Stimulated activated CD4-positive, alpha-beta T cell treated with anti-CD3 and anti-CD28 coated beads, Interleukin-12 subunit alpha, Interleukin-12 subunit beta, amount 100 ng/mL, for 4 hours (primary cell): Measurements from ENCODE around the gene EGLN1.

Source experiments
- DNase-seq: peaks from one replicate; pipeline ENCODE4 v3.0.0-alpha.2; 2020

EGLN1 gene

DNA sequence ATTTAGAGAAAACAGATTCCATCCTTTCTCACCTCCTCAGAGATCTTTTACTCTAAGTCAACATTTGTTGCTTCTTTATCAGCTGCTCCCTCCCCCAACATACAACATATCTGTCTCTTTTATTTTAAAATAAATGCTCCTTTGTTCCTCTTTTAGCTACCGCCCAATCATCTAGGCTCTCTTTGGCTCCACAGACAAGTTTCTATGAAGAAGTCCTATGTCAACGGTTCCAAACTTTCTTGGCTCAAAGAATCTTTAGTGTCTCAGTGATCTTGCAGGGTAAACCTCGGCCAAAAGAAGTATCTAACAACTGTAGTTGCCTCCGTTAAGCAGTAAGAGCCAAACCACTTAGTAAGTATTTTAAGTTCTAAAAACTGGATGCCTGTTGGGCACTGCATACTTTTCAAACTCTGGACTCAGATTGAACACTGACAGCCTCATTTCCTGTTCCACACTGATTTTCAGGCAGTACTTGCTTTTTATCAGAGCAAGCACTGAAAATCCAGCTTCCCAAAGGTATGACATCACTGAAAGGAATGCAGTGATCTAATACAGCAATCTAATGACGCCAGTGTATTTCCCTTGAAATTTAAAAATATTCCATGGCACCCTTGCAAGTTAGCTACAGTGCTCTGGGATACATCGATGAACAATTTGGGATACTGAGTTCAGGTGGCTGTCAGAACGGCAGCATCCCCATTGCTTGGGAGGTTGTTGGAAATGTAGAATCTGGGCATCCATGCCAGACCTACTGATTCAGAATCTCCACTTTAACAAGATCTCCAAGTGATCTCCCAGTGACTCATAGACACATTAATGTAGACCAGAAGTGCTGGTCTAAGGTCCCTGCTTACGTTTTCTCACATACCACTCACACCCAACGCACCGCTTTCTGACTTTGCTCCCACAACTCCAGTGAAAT, 26.8 kb downstream of the EGLN1 start:
- DNase-seq, result no peak

DNA sequence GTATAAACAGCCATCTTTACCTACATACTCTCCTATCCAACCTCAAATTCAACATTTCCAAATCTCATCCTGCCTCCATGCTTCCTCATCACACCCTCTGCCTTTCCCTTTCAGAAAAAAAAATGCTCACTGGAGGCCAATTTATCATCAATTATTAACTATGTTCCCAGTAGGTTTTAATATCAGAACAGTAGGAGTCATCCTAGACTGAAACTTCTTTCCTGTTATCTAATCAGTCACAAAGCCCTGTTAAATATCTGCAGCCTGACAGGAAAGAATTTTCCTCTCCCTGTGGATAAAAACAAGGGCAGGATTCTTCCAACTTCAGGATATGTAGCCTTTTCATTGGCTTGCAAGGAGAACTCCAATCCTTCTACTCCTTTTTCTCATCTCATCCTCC, 28.4 kb downstream of the EGLN1 start:
- no peak for DNase-seq

- DNase-seq, result no peak
These were observed 29.5 kb downstream of the EGLN1 start for GRCh38 chr1:231392389-231393131.

DNA sequence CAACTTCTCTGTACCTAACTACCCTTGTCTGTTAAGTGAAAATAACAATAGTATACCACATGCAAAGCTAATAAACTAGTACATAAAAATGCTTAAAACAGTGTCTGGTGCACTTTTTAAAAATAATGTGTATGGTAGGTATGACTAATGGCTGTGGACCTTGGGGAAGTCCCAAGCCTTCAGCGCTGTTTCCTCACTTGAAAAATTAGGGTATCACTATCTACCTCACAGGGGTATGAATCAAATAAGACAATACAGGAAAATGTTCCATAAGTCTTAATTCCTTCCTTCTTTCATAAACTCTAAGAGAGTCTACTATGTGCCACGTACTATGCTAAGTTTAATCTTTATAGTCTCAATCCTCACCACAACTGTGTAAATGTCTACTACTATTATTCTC, 32.0 kb downstream of the EGLN1 start:
- DNase-seq, result no peak

- no peak for DNase-seq
These were observed 34.1 kb downstream of the EGLN1 start for GRCh38 chr1:231387770-231388669.

DNA sequence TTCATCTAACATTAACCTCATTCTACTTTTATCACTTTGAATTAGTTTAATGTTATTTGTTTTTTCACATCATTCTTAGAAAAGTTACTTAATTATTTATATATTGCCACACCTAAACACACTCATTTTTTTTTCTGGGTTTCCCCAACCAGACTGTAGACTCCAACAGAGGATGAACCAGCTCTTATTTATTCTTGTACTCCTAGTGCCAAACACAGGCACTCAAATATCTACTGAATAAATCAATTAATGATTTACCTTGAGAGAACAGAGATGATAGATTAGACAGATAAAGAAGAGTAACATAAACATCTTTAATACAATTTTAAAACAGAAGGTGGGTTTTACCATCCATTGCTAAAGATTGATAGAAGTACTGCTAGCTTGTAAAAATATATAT, 35.6 kb downstream of the EGLN1 start:
- DNase-seq, result no peak

GRCh38 chr1:231385416-231385748, 36.7 kb downstream of the EGLN1 start:
- DNase-seq, result no peak

DNA sequence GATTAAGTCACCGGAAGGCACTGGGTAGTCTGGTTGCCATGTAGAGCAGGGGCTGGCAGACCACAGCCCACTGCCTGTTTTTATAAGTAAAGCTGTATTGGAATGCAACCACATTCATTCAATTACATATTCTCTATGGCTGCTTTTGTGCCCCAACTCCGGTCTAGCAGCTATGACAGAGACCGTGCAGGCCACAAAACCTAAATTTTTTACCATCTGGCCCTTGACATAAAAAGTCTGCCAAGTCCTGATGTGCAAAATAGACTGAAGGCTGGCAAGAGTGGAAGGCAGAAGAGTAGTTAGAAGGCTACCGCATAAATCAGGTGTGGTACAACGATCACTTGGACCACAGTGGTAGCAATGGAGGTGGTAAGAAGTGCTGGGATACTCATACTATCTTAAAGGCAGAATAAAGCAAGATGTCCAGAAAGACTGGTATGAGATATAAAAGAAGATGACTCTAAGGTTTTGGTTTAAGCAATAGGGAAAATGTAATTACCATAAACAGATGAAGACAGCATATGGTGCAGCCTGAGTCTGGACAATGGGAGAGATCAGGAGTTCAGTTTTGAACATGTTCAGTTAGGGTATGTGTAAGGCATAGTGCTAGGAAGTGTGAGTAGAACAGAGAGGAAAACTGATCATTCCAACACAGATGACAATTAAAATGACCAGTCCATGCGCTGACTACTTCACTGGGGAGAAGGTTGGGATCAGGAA, 37.2 kb downstream of the EGLN1 start:
- no peak for DNase-seq

GRCh38 chr1:231383159-231383860, 38.8 kb downstream of the EGLN1 start:
- DNase-seq, result no peak

DNA sequence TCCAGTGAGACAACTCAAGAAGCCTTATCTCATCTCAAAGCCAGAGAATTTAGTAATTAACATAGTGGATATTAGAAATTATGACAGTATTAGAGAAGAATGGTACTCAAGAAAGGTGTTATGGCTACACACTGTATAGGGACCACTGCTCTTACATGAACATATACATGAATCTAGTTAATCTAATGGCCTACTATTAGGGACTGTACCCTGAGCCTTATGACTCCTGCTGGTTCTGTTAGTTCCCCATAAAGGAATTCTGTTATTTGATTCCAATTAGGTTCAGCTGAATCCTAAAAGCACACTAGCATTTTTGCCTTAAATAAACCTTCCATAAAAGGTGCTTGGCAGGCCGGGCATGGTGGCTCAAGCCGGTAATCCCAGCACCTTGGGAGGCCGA, 39.7 kb downstream of the EGLN1 start:
- DNase-seq, result no peak

DNA sequence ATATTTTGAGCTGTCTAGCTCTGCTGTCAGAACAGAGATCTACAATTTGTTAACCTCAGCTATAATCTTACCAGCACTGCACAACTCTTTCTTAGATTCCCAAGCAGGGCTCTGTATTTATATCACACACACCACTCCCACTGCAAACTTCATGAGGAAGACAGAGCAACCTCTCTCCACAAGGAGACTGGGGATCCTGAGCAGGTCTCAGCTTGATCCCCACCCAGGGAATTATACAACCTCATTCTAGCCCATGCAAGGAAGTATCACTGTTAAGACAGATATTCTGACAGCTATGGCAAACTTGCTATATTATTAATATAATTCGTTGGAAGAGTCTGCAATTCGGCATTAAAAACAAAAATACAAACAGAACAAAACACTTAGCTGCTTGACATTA, 40.4 kb downstream of the EGLN1 start:
- DNase-seq, result no peak

DNA sequence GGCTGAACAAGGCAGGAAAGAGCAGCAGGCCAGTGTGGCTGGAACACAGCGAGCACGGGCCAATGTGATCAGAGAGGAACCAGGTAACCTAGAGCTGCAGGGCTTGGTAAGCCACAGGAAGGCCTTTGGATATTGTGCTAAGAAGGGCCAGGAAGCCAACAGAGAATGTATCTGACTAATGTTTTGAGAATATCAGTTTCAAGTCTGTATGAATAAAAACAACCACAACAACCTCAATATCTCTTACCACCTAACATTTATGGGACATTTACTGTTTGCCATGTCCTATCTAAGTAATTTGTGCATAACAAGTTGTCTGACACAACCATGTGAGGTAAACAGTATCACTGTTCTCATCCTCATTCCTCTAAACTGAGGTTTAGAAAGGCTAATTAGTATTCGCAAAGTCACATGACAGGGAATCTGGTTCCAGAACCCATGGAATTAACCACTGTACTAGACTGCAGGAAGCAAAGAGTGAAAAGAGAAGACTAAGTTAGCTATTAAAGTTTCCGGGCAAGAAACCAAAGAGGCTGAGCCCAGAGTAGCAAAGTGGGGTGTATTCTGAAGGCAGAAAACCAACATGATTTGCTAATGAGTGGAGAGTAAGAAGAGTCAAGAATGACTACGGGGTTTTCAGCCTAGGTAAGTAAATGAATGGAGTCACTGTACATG, 45.1 kb downstream of the EGLN1 start:
- no peak for DNase-seq

- no peak for DNase-seq
These were observed 46.0 kb downstream of the EGLN1 start for GRCh38 chr1:231376101-231376500.

DNA sequence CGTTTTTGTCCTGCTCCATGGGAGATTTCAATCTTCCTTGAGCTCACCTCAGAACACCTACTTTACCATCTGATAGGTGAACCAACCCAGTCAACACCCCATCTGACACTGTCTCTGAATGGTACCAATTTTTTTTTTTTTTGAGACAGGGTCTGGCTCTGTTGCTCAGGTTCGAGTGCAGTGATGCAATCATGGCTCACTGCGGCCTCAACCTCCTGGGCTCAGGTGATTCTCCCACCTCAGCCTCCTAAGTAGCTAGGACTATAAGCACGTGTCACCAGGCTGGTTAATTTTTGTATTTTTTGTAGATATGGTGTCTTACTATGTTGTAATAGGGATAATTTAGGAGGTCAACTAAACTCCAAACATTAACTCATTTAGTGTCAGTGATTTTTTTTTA, 47.7 kb downstream of the EGLN1 start:
- no peak for DNase-seq

GRCh38 chr1:231372501-231372900, 49.6 kb downstream of the EGLN1 start:
- DNase-seq, result no peak

GRCh38 chr1:231369282-231369681, 52.8 kb downstream of the EGLN1 start:
- DNase-seq, result no peak

DNA sequence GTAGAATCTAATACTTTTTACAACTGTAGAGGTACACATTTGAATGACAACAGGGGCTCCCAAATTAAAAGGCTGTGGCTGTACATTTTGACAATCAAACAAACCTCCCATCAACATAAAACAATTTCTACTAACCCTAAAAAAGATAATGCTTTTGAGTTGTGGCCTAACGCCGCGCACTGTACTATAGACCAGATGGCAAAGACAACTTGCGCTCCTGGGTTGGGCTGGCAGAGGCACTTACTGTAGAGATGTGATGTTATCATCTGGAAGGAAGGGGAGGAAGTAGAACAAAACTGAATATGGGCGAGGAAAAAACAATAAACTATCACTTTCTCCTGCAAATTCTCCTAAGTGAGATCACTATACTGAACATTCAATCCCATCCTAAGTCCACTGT, 57.9 kb downstream of the EGLN1 start:
- no peak for DNase-seq

DNA sequence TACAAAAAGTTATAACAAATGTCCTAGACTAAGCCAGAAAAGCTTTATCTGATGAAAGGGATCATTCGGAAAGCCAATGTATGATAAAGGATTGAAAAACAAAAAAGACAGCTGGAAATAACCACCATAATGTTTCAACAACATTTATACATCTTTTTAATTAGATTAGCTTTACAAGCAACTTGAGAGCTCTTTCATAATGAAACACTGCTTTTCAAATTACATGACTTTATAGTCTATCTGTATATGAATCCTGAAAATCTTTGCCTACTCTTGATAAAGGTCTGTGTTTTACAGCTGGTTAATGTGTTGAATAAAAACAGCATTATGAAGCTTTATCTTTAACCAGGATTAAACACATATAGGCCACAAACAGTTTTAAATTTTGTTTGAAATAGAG, 58.5 kb downstream of the EGLN1 start:
- no peak for DNase-seq

DNA sequence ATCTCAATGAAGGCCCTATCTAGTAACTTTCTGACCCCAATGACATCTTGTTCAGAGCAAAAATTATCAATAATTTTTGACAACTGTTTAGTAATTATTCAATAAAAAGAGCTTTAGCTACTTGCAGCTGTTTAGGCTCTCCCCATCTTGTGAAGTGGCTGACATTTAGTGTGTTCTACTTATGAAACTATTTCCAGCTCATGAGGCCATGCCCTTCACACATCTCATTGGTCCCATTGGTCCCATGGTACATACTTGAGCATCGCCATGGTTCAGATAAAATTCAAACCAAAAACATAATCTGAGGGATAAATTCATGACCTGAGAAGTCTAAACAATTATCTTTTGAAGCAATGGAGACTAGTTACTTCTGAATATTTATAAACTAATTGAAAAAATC, 59.8 kb downstream of the EGLN1 start:
- DNase-seq, result no peak

DNA sequence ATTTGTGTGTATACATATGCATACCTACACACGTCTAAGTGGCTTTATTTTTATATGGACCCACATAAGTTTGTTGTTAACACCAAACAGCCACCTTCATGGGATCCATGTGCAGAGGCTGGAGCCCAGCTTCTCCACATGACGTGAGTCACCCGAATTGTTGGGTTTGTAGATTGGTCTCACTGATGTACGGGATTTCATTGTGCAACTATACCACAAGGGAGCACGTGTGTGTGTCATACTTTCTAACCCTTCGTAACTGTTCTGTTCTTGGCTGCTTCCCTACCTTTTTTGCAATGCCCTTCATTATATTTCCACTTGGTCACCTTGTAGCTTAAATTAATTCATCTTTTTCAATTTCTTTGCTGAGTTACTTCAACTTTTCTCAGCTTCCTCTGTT, 63.0 kb downstream of the EGLN1 start:
- no peak for DNase-seq

GRCh38 chr1:231357831-231358354, 64.2 kb downstream of the EGLN1 start:
- peak; percentile 2 for DNase-seq
